Adipose tissue (tissue), 3 donors: ENCODE measurements around the gene SPRYD7. TPM values are rescaled to one million over a fixed set of nuclear protein-coding genes. Genes with fewer than 3 reads are reported as not detected.

ENCODE experiments used
- H3K27ac ChIP-seq: one replicate; pipeline ENCODE4 v1.5.1; 2013; ENCODE audit warnings: low read depth, low read length
- WGBS, 3 donors: extraction: QIAGEN DNeasy Blood & Tissue Kit; methylation state at CpG; one replicate each; pipeline ENCODE4 v1.1.7; 2013; 5-methylcytosine and 5-hydroxymethylcytosine counted together
- polyA plus RNA-seq, 3 donors: library from polyadenylated mRNA; stranded (reverse); fragments of 200-250 nt; gene quantifications; one replicate each; pipeline ENCODE4 v1.2.3, GENCODE V29; 2013
- donor health status: healthy with polysubstance abuse.
- donor health status: Bipolar disorder and iron deficiency.
- donor health status: healthy.

SPRYD7 gene
- polyA plus RNA-seq, 3 donors, result 3.1 to 6.7 (median 4.7) TPM

DNA sequence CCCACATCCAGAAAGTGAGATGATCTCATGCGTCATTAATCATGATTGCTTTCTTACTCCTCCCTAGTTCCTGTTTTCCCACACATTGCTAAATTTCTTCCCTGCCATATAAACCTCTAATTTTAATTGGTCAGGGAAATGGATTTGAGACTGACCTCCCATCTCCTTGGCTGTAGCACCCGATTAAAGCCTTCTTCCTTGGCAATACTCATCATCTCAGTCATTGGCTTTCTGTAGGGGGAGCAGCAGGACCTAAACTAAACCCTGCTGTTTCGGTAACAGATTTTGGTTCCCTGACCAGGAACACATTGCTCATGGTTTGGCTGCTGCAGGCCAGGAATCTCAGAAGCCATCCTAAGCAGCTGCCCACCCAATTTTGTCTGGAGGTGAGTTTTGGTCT lies 61.7 kb downstream of the SPRYD7 start:
- WGBS, 3 donors, result 86 to 91% (median 91%) methylated on average over 3 of the region's 3 CpGs
- no peak overlapping the region for H3K27ac ChIP-seq

DNA sequence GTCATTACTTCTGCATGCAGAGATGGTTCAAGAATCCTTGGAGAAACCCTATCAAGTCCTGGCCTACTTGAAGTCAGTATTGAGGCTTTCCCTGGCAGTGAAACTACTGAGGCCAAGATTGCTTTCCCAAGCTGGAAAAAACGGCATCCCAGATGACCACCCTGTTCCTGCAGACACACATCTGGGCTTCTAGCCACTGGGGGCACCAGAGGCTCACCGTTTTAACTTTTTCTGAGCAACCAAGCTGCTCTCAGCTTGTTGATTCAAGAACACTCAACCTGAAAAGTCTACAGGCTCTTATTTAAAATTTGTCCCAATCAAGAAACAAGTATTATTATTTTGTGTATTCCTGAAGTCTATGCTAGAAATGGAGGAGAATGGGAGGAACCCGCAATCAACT lies 66.6 kb downstream of the SPRYD7 start:
- H3K27ac ChIP-seq, result no peak overlapping the region
- WGBS, 3 donors, result 54 to 59% (median 58%) methylated on average over 3 of the region's 3 CpGs

DNA sequence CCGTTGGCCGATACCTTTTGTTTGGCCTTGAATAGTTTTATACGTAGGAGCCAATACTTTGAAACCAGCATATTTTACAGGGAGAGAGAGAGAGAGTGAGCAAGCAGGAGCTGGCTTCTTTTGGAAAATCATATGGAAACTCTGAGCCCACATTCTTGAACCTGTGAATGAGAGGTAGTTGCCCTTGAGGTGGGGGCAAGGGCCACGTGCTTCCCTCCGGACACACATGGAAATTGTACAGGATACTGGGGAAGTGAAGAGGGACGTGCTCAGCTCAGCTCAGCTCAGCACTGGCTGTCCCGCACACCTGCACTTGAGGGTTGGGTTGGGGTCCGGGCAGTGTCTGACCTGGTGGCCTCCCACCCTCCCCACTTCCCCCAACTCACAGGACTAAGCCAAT lies 68.3 kb downstream of the SPRYD7 start:
- WGBS, 3 donors, result 54 to 88% (median 80%) methylated on average over 8 of the region's 8 CpGs

DNA sequence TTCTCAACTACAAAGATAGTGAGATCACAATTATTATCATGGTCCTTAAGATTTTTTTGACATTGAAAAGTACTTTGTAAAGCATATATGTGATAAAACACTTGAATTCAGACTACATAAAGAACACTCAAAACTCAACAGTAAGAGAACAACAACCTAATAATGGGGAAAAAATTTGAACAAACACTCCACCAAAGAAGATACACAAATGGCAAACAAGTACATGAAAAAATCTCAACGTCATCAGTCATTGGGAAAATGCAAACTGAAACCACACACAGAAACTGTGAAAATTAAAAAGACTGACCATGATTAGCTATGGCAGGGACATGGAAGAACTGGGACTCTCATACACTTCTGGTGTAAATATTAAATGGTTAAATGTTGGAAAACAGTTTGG lies 70.9 kb downstream of the SPRYD7 start:
- no peak overlapping the region for H3K27ac ChIP-seq
- WGBS, 3 donors, result 40 to 87% (median 73%) methylated on average over 1 of the region's 1 CpG

More for the DNA sequence above, 68.3 kb downstream of the SPRYD7 start:
- H3K27ac ChIP-seq, result no peak overlapping the region

DNA sequence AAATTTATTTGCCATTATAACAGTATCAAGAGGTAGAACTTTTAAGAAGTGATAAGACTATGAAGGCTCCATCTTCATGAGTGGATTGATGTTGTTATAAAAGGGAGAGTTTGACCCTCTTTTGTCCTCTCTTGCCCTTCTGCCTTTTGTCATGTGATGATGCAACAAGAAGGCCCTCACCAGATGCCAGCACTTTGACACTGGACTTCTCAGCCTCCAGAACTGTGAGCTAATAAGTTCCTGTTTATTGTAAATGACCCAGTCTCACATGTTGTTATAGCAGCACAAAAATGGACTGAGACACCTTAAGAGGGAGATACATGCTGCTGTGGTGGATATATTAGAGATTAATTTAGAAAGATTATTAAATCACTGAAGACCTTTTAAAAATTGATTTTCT lies 71.6 kb downstream of the SPRYD7 start:
- no peak overlapping the region for H3K27ac ChIP-seq

Other genes starting within 250 kb of the SPRYD7 start
- 10 to 100 TPM; 29.7 to 53.3 (median 36.9) TPM for gene EBPL, start 244.9 kb downstream of the SPRYD7 start, polyA plus RNA-seq
- 10 to 100 TPM in 2 of 3 donors, 1 to 10 TPM in 1; 5.9 to 16.8 (median 14.2) TPM for gene KPNA3, start 143.7 kb downstream of the SPRYD7 start, polyA plus RNA-seq
- gene TRIM13, start 60.7 kb upstream of the SPRYD7 start, polyA plus RNA-seq, result 10 to 100 TPM in 1 of 3 donors, 1 to 10 TPM in 2; 6.5 to 10.7 (median 8.2) TPM
- gene KCNRG, start 79.1 kb upstream of the SPRYD7 start, polyA plus RNA-seq, result under 1 TPM in 2 of 3 donors, not detected in 1; 0.29 to 0.52 TPM